Testis (tissue), 3 donors: ENCODE data around the gene HOXB4. TPM values are rescaled to one million over a fixed set of nuclear protein-coding genes. Genes with fewer than 3 reads are reported as not detected.
"Not testable (repeated sequence)": the region's sequence is repeated elsewhere in the genome, so short reads cannot be mapped to it uniquely, and the experiment has no call there.

Experiments
- DNase-seq: peaks from one replicate; pipeline ENCODE4 v3.0.0-alpha.2; 2019
- H3K27ac ChIP-seq, 2 donors: fragments of 200-600 bp; sonication (generic); one replicate each; pipeline ENCODE4 v1.5.1; 2019
- H3K27me3 ChIP-seq: fragments of 200-600 bp; sonication (generic); one replicate; pipeline ENCODE4 v1.5.1; 2019
- H3K36me3 ChIP-seq: fragments of 200-600 bp; sonication (generic); one replicate; pipeline ENCODE4 v1.5.1; 2017; ENCODE audit warnings: low read depth; ENCODE audit errors: missing control alignments
- H3K4me1 ChIP-seq: fragments of 200-600 bp; sonication (generic); one replicate; pipeline ENCODE4 v1.5.1; 2019
- H3K4me3 ChIP-seq, 2 donors: fragments of 200-600 bp; sonication (generic); one replicate each; pipeline ENCODE4 v1.5.1; 2017 to 2019
- H3K9me3 ChIP-seq: fragments of 200-600 bp; sonication (generic); one replicate; pipeline ENCODE4 v1.5.1; 2017
- CTCF ChIP-seq, 3 experiments: fragments of 450-650 bp in 2 of 3; fragments of 200-600 bp in 1 of 3; sonication (generic) in 1 of 3; IDR thresholded peaks; one replicate each; pipeline ENCODE4 v1.5.1; 2016 to 2019; ENCODE audit warnings: antibody characterized with exemption in 3 of 3, mild to moderate bottlenecking in 2 of 3, moderate library complexity in 1 of 3
- POLR2A ChIP-seq: fragments of 450-650 bp; IDR thresholded peaks from one replicate; pipeline ENCODE4 v1.6.1; 2017; ENCODE audit warnings: antibody characterized with exemption, mild to moderate bottlenecking, moderate library complexity
- WGBS, 2 donors: methylation state at CpG; one replicate each; pipeline ENCODE4 v1.1.5; 2018; 5-methylcytosine and 5-hydroxymethylcytosine counted together
- intact Hi-C: fragments of 100-400 bp; cut with DNase I; formaldehyde crosslinking; loops from one replicate; pipeline ENCODE4 v1.15.1; 2023; ENCODE audit warnings: low total_unique reads
- polyA plus RNA-seq: library from polyadenylated mRNA; stranded (reverse); fragments of 350-450 nt; fragmentation: Illumina TruSeq; extraction: RNeasy Lipid Tissue Mini Kit (QIAGEN cat#74804); gene quantifications from one replicate; pipeline ENCODE4 v1.2.3, GENCODE V29; 2014; ENCODE audit warnings: low read depth, low replicate concordance; ENCODE audit not compliant: insufficient read depth
- total RNA-seq, 2 donors: library from RNA; depleted of rRNA; stranded (reverse); fragments of >200 nt; gene quantifications; one replicate each; pipeline ENCODE4 v1.2.3, GENCODE V29; 2016

The HOXB4 gene
- total and polyA plus RNA-seq, 3 donors from 2014 or later = 1.6 to 1.8 (median 1.6) TPM

DNA sequence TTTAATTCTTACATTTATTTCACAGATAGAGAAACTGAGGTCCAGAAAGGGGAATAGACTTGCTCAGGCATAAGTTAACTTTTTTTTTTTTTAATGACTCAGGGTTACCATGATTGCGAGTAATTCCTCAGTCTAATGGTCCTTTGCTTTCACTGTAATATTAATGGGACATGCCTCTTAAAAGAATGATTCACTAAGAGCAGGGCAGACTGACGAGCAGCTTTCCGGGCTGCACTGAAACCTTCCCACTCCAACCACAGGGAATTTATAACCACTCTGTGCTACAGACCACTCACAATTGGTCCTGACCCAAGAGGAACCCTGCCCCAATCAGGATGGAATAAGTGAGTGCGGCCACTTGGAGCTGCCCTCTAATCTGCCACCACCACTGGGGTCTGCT is 39.0 kb downstream of the HOXB4 start:
- H3K27ac ChIP-seq = no peak overlapping the region
- H3K27me3 ChIP-seq = no peaks in the 10 kb centered on the region
- 68 to 72% methylated on average over 4 of the region's 4 CpGs for WGBS, 2 donors
- H3K9me3 ChIP-seq = no peaks in the 10 kb centered on the region
- intact Hi-C loops = no loop called here
- H3K4me3 ChIP-seq = no peak overlapping the region
- no peaks in the 10 kb centered on the region for H3K36me3 ChIP-seq
- no peak for DNase-seq
- TF ChIP-seq CTCF (IDR thresholded peaks at IDR 0.05) (no peak), POLR2A (no peak)
- H3K4me1 ChIP-seq = peaks cover 4% of the 10 kb centered on the region

DNA sequence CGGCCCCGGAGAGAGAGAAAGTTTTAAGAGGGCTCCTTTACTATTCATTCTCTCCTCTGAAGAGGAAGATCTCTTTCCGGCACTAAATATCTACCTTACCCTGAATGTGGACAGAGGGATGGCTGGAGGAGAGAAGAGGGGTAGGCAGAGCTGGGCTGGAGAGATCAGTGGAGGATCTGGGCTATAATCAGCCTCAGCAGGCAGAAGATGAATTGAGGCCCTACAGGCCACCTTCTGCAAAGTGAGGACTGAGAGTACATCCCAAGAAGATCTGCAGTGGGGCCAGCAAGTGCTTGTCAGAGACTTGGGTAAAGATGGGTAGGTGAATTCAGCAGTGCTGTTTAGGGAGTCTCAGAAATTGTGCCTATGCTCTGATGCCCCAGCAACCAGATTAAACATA is 40.8 kb downstream of the HOXB4 start:
- H3K4me1 ChIP-seq = no peaks in the 10 kb centered on the region
- H3K4me3 ChIP-seq = no peak overlapping the region
- WGBS, 2 donors = 40 to 99% methylated on average over 2 to 3 of the region's 3 CpGs
- intact Hi-C loops = no loop called here
- H3K9me3 ChIP-seq = no peaks in the 10 kb centered on the region
- no peaks in the 10 kb centered on the region for H3K27me3 ChIP-seq
- DNase-seq = no peak
- no peak for TF ChIP-seq POLR2A
- TF ChIP-seq CTCF (IDR thresholded peaks at IDR 0.05) = no peak
- no peaks in the 10 kb centered on the region for H3K36me3 ChIP-seq
- no peak overlapping the region for H3K27ac ChIP-seq

DNA sequence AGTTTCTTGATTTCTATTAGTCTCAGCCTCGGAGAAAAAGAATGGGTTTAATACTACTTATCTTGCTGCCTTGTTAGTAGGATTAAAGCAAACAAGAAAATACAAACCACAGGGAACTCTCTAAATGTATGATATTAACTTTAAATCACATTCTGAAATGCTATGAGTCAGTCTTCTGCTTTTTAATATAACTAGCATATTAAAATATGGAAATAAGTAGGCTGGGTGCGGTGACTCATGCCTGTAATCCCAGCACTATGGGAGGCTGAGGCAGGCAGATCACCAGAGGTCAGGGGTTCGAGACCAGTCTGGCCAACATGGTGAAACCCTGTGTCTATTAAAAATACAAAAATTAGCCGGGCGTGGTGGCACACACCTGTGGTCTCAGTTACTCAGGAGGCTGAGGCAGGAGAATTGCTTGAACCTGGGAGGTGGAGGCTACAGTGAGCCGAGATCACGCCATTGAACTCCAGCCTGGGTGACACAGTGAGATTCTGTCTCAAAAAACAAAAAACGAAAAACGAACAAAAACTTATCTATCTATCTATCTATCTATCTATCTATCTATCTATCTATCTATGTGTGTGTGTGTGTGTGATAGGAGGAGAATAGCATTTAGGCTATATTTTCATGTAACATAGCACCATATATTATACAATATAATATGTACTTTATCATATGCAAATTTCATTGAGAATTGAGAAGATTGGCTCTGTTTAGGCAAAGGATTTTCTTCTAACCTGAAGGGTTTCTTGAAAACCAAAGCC is 42.2 kb downstream of the HOXB4 start:
- H3K27ac ChIP-seq, H3K36me3 ChIP-seq, intact Hi-C loops, DNase-seq, H3K27me3 ChIP-seq, H3K9me3 ChIP-seq, H3K4me1 ChIP-seq, H3K4me3 ChIP-seq: not testable (repeated sequence)
- whole genome bisulfite sequencing, 2 donors = 90 to 93% methylated on average over 9 of the region's 9 CpGs

- no peak for TF ChIP-seq CTCF (IDR thresholded peaks at IDR 0.05)
- TF ChIP-seq POLR2A = no peak
- DNase-seq = no peak
- no peaks in the 10 kb centered on the region for H3K36me3 ChIP-seq
- no peaks in the 10 kb centered on the region for H3K27me3 ChIP-seq
- no peak overlapping the region for H3K4me3 ChIP-seq
- 68 to 79% methylated on average over 8 of the region's 8 CpGs for WGBS, 2 donors
- no peaks in the 10 kb centered on the region for H3K9me3 ChIP-seq
- no peak overlapping the region for H3K27ac ChIP-seq
- H3K4me1 ChIP-seq = no peaks in the 10 kb centered on the region
- intact Hi-C loops = no loop called here
Measured at GRCh38 chr17:48532261-48532660, 45.9 kb downstream of the HOXB4 start.

- WGBS, 2 donors = 35 to 61% methylated on average over 5 to 15 of the region's 15 CpGs
- intact Hi-C loops = no loop called here
- no peak for DNase-seq
- no peak within 1 kb of the TSS for H3K27ac ChIP-seq
- no peaks in the 10 kb centered on the region for H3K4me1 ChIP-seq
- no peaks in the 10 kb centered on the region for H3K36me3 ChIP-seq
- no peaks in the 10 kb centered on the region for H3K27me3 ChIP-seq
- H3K9me3 ChIP-seq = no peaks in the 10 kb centered on the region
- no peak for TF ChIP-seq CTCF (IDR thresholded peaks at IDR 0.05)
- no peak for TF ChIP-seq POLR2A
- no peak within 1 kb of the TSS for H3K4me3 ChIP-seq
Measured at GRCh38 chr17:48530887-48531272, 47.3 kb downstream of the HOXB4 start, which contains the start of gene HOXB1. Gene HOXB1 (minus strand): TSS chr17:48531011. CDS start chr17:48530904, 107 bp downstream.
